GM12878 (cell line): Measurements from ENCODE around the gene CHN1. TPM values are rescaled to one million over a fixed set of nuclear protein-coding genes. Genes with fewer than 3 reads are reported as not detected.

Source experiments
- ATAC-seq: fragments of 200-7000 bp; cut with Tn5 transposase; 3 replicates; pipeline ENCODE4 v1.9.1; 2020; ENCODE audit warnings: mild to moderate bottlenecking, moderate library complexity
- BruUV-seq: library from RNA; stranded (reverse); fragments of 400-500 nt; replicated peaks from 2 replicates; lab custom pipeline; 2021; lab: Mats Ljungman, UMichigan
- CTCF ChIA-PET: fragments of 300-600 bp; sonication (Branson Sonifier 250); formaldehyde crosslinking; extraction: SDS; loops from one replicate; lab custom pipeline; 2021; ENCODE audit warnings: inconsistent platforms; lab: Yijun Ruan, JAX
- POLR2A ChIA-PET: fragments of 350-600 bp; formaldehyde crosslinking; extraction: SDS; loops from one replicate; lab custom pipeline; 2021; ENCODE audit warnings: inconsistent platforms; lab: Charles Lee
- RAD21 ChIA-PET: fragments of 300-600 bp; sonication (Branson Sonifier 250); formaldehyde crosslinking; loops from one replicate; lab custom pipeline; 2023; ENCODE audit warnings: antibody characterized with exemption; ENCODE audit not compliant: unreplicated experiment; lab: Charles Lee
- SMC1A ChIA-PET: fragments of 300-600 bp; sonication (Branson Sonifier 250); formaldehyde crosslinking; loops from one replicate; lab custom pipeline; 2023; ENCODE audit not compliant: unreplicated experiment, uncharacterized antibody; lab: Charles Lee
- DNase-seq: peaks from one replicate; pipeline ENCODE4 v3.0.0-alpha.2; 2011; ENCODE audit warnings: low read depth, low spot score
- FAIRE-seq: peaks from 3 replicates; lab custom pipeline; 2011; peaks lifted over from hg19 to GRCh38; lab: Jason Lieb, UNC
- H2AFZ ChIP-seq: 2 replicates; pipeline ENCODE4 v1.6.0; 2011; ENCODE audit warnings: low read depth, low read length, control low read depth; ENCODE audit not compliant: control insufficient read depth
- H3K27ac ChIP-seq: 2 replicates; pipeline ENCODE4 v1.5.1; 2011; ENCODE audit warnings: control low read depth; ENCODE audit not compliant: control insufficient read depth, insufficient read depth
- H3K27me3 ChIP-seq, 2 experiments: replicated peaks in 1 of 2; 2 replicates each; pipeline versions ENCODE4 v1.6.0 to v1.6.1; 2011; ENCODE audit warnings: low read length in 1 of 2; ENCODE audit not compliant: control insufficient read depth in 2 of 2, insufficient read depth in 2 of 2
- H3K36me3 ChIP-seq, 2 experiments: 2 replicates each; pipeline ENCODE4 v1.5.1; 2011; ENCODE audit warnings: low read length in 1 of 2; ENCODE audit not compliant: control insufficient read depth in 2 of 2, insufficient read depth in 2 of 2
- H3K4me1 ChIP-seq: 2 replicates; pipeline ENCODE4 v1.6.1; 2011; ENCODE audit warnings: mild to moderate bottlenecking, low read length, moderate library complexity, mixed read lengths; ENCODE audit not compliant: control insufficient read depth, insufficient read depth
- H3K4me2 ChIP-seq: 2 replicates; pipeline ENCODE4 v1.6.0; 2011; ENCODE audit warnings: control low read depth; ENCODE audit not compliant: control insufficient read depth, insufficient read depth
- H3K4me3 ChIP-seq: fragments of 200-600 bp; sonication (generic); 2 replicates; pipeline ENCODE4 v1.5.1; 2016
- H3K79me2 ChIP-seq: 2 replicates; pipeline ENCODE4 v1.6.0; 2011; ENCODE audit warnings: low read length; ENCODE audit not compliant: control insufficient read depth, insufficient read depth
- H3K9ac ChIP-seq: 2 replicates; pipeline ENCODE4 v1.8.0; 2011; ENCODE audit warnings: low read length, control low read depth, mixed read lengths; ENCODE audit not compliant: control insufficient read depth, insufficient read depth
- H3K9me3 ChIP-seq: replicated peaks from 3 replicates; pipeline ENCODE4 v1.5.1; 2011; ENCODE audit warnings: mild to moderate bottlenecking, low read length; ENCODE audit not compliant: control insufficient read depth, insufficient read depth
- H4K20me1 ChIP-seq: 2 replicates; pipeline ENCODE4 v1.6.0; 2011; ENCODE audit not compliant: control insufficient read depth, insufficient read depth
- CREM ChIP-seq: IDR thresholded peaks from 2 replicates; pipeline ENCODE4 v1.6.1; 2014; ENCODE audit warnings: antibody characterized with exemption, low read depth
- GATAD2B ChIP-seq: fragments of 450-650 bp; conservative IDR thresholded peaks from 2 replicates; pipeline ENCODE4 v1.6.1; 2017; ENCODE audit warnings: low read depth, mild to moderate bottlenecking, moderate library complexity
- NRF1 ChIP-seq: conservative IDR thresholded peaks from 2 replicates; pipeline ENCODE4 v1.6.1; 2011; ENCODE audit warnings: mild to moderate bottlenecking, low read depth, low read length, improper control_type of control experiment
- RFX5 ChIP-seq: IDR thresholded peaks from 2 replicates; pipeline ENCODE4 v1.6.1; 2011; ENCODE audit warnings: low read depth, low read length, improper control_type of control experiment
- ZNF217 ChIP-seq: fragments of 450-650 bp; IDR thresholded peaks from 2 replicates; pipeline ENCODE4 v1.6.1; 2017; ENCODE audit warnings: antibody characterized with exemption, mild to moderate bottlenecking
- WGBS: methylation state at CpG from one replicate; pipeline ENCODE4 v1.1.6; 2016; ENCODE audit warnings: low lambda C conversion rate; ENCODE audit not compliant: insufficient replicate concordance, insufficient coverage; ENCODE audit errors: missing lambda C conversion rate; 5-methylcytosine and 5-hydroxymethylcytosine counted together
- in situ Hi-C: fragments of 300-500 bp; cut with MboI; formaldehyde crosslinking; loops from 9 replicates; pipeline ENCODE4 v1.14.3; 2018; ENCODE audit warnings: mixed read lengths
- intact Hi-C: fragments of 100-400 bp; cut with micrococcal nuclease; formaldehyde crosslinking; loops from one replicate; pipeline ENCODE4 v1.14.2; 2022; ENCODE audit not compliant: unreplicated experiment
- polyA plus RNA-seq, 11 experiments: library from polyadenylated mRNA; depleted of rRNA in 4 of 11; unstranded in 6 of 11; stranded (reverse) in 5 of 11; fragments of >200 nt; fragmentation: Nextera tagmentation in 4 of 11; fragmentation: Illumina TruSeq in 1 of 11; extraction: Ambion mirVana in 4 of 11; extraction: Trizol in 1 of 11; gene quantifications; 1 replicate in 1 of 11; 2 replicates in 10 of 11; pipeline versions ENCODE4 v1.2.1 to v1.2.3, GENCODE V29; 2011 to 2016; ENCODE audit warnings: inconsistent platforms in 2 of 11, missing spikeins in 2 of 11, low read depth in 1 of 11
- total RNA-seq, 4 experiments: library from RNA; depleted of rRNA in 3 of 4; stranded (reverse); fragments of >200 nt in 3 of 4; fragmentation: Illumina TruSeq in 1 of 4; extraction: Trizol in 1 of 4; gene quantifications; 2 replicates each; pipeline versions ENCODE4 v1.2.1 to v1.2.3, GENCODE V29; 2013 to 2021
- TF ChIP-seq, protein P1 (sequence below): fragments of 450-650 bp; IDR thresholded peaks from 2 replicates; pipeline ENCODE4 v1.6.1; 2016; ENCODE audit warnings: mild to moderate bottlenecking, moderate library complexity, borderline replicate concordance
- TF ChIP-seq, protein P2 (sequence below): IDR thresholded peaks from 2 replicates; pipeline ENCODE4 v1.6.1; 2012; ENCODE audit warnings: low read depth, low read length, improper control_type of control experiment
- TF ChIP-seq, protein P3 (sequence below): IDR thresholded peaks from 2 replicates; pipeline ENCODE4 v1.6.1; 2011; ENCODE audit warnings: mild to moderate bottlenecking, low read depth, low read length, moderate library complexity; ENCODE audit not compliant: insufficient replicate concordance

CHN1 gene
- total and polyA plus RNA-seq, 10 of the 15 experiments (the other 5 are each of a cell fraction or from before 2014, with no cell fraction given) = 0.18 to 0.92 (median 0.53) TPM; not detected in 1

DNA sequence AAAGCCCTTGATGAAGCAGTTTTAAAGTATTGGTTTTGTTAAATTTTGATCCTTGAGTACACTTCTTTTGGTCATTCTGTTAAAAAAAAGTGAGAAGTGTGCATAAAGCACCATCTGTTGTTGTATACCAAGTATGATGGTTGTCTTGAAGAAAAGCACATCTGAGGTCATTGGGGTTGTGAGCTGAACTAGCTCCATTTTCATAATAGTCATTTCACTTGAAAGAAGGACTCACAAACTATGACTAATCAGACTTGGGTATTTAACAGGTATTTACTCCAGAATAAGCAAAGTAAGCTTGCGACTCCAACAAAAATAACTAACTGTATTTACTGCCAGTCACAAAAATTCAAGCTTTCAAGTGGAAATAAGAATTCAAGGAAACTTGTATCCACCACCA is 35.1 kb downstream of the CHN1 start:
- no peak overlapping the region for H3K9ac ChIP-seq
- no peak overlapping the region for H3K4me3 ChIP-seq
- H4K20me1 ChIP-seq = no peaks in the 10 kb centered on the region
- H3K27ac ChIP-seq = no peak overlapping the region
- POLR2A ChIA-PET = no interaction called here
- SMC1A ChIA-PET = interaction anchor here (0.9 kb wide), 1 partner anchor 10 kb away, joined by 3 read pairs; no protein-coding TSS in a partner anchor
- WGBS = 79% methylated on average over 1 of the region's 1 CpG
- no peak for TF ChIP-seq NRF1
- TF ChIP-seq, protein P1, sequence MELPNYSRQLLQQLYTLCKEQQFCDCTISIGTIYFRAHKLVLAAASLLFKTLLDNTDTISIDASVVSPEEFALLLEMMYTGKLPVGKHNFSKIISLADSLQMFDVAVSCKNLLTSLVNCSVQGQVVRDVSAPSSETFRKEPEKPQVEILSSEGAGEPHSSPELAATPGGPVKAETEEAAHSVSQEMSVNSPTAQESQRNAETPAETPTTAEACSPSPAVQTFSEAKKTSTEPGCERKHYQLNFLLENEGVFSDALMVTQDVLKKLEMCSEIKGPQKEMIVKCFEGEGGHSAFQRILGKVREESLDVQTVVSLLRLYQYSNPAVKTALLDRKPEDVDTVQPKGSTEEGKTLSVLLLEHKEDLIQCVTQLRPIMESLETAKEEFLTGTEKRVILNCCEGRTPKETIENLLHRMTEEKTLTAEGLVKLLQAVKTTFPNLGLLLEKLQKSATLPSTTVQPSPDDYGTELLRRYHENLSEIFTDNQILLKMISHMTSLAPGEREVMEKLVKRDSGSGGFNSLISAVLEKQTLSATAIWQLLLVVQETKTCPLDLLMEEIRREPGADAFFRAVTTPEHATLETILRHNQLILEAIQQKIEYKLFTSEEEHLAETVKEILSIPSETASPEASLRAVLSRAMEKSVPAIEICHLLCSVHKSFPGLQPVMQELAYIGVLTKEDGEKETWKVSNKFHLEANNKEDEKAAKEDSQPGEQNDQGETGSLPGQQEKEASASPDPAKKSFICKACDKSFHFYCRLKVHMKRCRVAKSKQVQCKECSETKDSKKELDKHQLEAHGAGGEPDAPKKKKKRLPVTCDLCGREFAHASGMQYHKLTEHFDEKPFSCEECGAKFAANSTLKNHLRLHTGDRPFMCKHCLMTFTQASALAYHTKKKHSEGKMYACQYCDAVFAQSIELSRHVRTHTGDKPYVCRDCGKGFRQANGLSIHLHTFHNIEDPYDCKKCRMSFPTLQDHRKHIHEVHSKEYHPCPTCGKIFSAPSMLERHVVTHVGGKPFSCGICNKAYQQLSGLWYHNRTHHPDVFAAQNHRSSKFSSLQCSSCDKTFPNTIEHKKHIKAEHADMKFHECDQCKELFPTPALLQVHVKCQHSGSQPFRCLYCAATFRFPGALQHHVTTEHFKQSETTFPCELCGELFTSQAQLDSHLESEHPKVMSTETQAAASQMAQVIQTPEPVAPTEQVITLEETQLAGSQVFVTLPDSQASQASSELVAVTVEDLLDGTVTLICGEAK = no peak
- TF ChIP-seq, protein P2, sequence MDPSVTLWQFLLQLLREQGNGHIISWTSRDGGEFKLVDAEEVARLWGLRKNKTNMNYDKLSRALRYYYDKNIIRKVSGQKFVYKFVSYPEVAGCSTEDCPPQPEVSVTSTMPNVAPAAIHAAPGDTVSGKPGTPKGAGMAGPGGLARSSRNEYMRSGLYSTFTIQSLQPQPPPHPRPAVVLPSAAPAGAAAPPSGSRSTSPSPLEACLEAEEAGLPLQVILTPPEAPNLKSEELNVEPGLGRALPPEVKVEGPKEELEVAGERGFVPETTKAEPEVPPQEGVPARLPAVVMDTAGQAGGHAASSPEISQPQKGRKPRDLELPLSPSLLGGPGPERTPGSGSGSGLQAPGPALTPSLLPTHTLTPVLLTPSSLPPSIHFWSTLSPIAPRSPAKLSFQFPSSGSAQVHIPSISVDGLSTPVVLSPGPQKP = no peak
- TF ChIP-seq GATAD2B = no peak
- no peak for TF ChIP-seq CREM
- TF ChIP-seq RFX5 = no peak
- TF ChIP-seq ZNF217 = no peak
- TF ChIP-seq, protein P3, sequence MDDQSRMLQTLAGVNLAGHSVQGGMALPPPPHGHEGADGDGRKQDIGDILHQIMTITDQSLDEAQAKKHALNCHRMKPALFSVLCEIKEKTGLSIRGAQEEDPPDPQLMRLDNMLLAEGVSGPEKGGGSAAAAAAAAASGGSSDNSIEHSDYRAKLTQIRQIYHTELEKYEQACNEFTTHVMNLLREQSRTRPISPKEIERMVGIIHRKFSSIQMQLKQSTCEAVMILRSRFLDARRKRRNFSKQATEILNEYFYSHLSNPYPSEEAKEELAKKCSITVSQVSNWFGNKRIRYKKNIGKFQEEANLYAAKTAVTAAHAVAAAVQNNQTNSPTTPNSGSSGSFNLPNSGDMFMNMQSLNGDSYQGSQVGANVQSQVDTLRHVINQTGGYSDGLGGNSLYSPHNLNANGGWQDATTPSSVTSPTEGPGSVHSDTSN = no peak
- RAD21 ChIA-PET = interaction anchor here (0.8 kb wide), 1 partner anchor 199 kb away, joined by 3 read pairs; no protein-coding TSS in a partner anchor
- H3K79me2 ChIP-seq = no peaks in the 10 kb centered on the region
- H3K9me3 ChIP-seq = no peaks in the 10 kb centered on the region
- intact Hi-C loops = no loop called here
- H3K27me3 ChIP-seq = peaks cover 1 to 4% of the 10 kb centered on the region in 2 experiments; a peak in 2 of 4 replicates
- H3K36me3 ChIP-seq = no peaks in the 10 kb centered on the region
- DNase-seq (no peak), FAIRE-seq (no peak), ATAC-seq (no peak)
- no peaks in the 10 kb centered on the region for H3K4me1 ChIP-seq
- no peak overlapping the region for H3K4me2 ChIP-seq
- CTCF ChIA-PET = interaction anchor here (0.9 to 1.1 kb wide), 2 partner anchors 268 to 270 kb away, joined by 3 to 4 read pairs; no protein-coding TSS in a partner anchor
- no peak overlapping the region for H2AFZ ChIP-seq
- in situ Hi-C loops = no loop called here
- no TSS peak for BruUV-seq
